PC-3 (cell line): ENCODE measurements around the gene LAMC2. TPM values are rescaled to one million over a fixed set of nuclear protein-coding genes. Genes with fewer than 3 reads are reported as not detected.
A peak's percentile ranks its signal among the peaks of the same experiment; 100 is the strongest.

ENCODE experiments used
- ATAC-seq: fragments of 200-7000 bp; cut with Tn5 transposase; 2 replicates; pipeline ENCODE4 v1.9.1; 2020; ENCODE audit warnings: mild to moderate bottlenecking, moderate library complexity
- BruUV-seq: library from RNA; stranded (reverse); fragments of 400-500 nt; replicated peaks from 2 replicates; lab custom pipeline; 2021; lab: Mats Ljungman, UMichigan
- CTCF ChIA-PET: fragments of 300-600 bp; sonication (Branson Sonifier 250); formaldehyde crosslinking; loops from one replicate; lab custom pipeline; 2022; ENCODE audit warnings: antibody characterized with exemption; lab: Charles Lee
- POLR2A ChIA-PET: fragments of 300-600 bp; sonication (Branson Sonifier 250); formaldehyde crosslinking; loops from one replicate; lab custom pipeline; 2022; ENCODE audit warnings: antibody characterized with exemption; ENCODE audit not compliant: unreplicated experiment; lab: Charles Lee
- DNase-seq: peaks from one replicate; pipeline ENCODE4 v3.0.0-alpha.2; 2015
- H2AFZ ChIP-seq: fragments of 300-600 bp; sonication (generic); 2 replicates; pipeline ENCODE4 v1.6.0; 2016; ENCODE audit warnings: antibody characterized with exemption, low read length
- H3F3A ChIP-seq: fragments of 300-600 bp; sonication (generic); one replicate; pipeline ENCODE4 v1.6.0; 2017; ENCODE audit warnings: antibody characterized with exemption, low read length, control low read depth, mild to moderate bottlenecking; ENCODE audit not compliant: unreplicated experiment
- H3K27ac ChIP-seq: fragments of 300-600 bp; sonication (generic); 2 replicates; pipeline ENCODE4 v1.5.1; 2016; ENCODE audit warnings: mild to moderate bottlenecking, low read length
- H3K27me3 ChIP-seq: fragments of 300-600 bp; sonication (generic); 2 replicates; pipeline ENCODE4 v1.6.1; 2016; ENCODE audit warnings: low read length, mixed read lengths
- H3K36me3 ChIP-seq: fragments of 300-600 bp; sonication (generic); 2 replicates; pipeline ENCODE4 v1.6.1; 2016; ENCODE audit warnings: low read depth, mixed run types, low read length, mixed read lengths
- H3K4me1 ChIP-seq: fragments of 300-600 bp; sonication (generic); 2 replicates; pipeline ENCODE4 v1.5.1; 2016; ENCODE audit warnings: low read length; ENCODE audit not compliant: insufficient read depth
- H3K4me2 ChIP-seq: fragments of 300-600 bp; sonication (generic); 2 replicates; pipeline ENCODE4 v1.6.0; 2016; ENCODE audit warnings: low read length
- H3K4me3 ChIP-seq: fragments of 300-600 bp; sonication (generic); 2 replicates; pipeline ENCODE4 v1.5.1; 2016; ENCODE audit warnings: mild to moderate bottlenecking, low read length, mixed read lengths
- H3K79me2 ChIP-seq: fragments of 300-600 bp; sonication (generic); 2 replicates; pipeline ENCODE4 v1.6.1; 2017; ENCODE audit warnings: low read length, mixed read lengths
- H3K9ac ChIP-seq: fragments of 300-600 bp; sonication (generic); 2 replicates; pipeline ENCODE4 v1.6.0; 2016; ENCODE audit warnings: mild to moderate bottlenecking, low read length
- H3K9me2 ChIP-seq: fragments of 300-600 bp; sonication (generic); replicated peaks from 2 replicates; pipeline ENCODE4 v1.6.1; 2016; ENCODE audit warnings: mixed run types, low read length, mixed read lengths
- H3K9me3 ChIP-seq: fragments of 300-600 bp; sonication (generic); 2 replicates; pipeline ENCODE4 v1.6.1; 2016; ENCODE audit warnings: low read length, mixed read lengths
- H4K20me1 ChIP-seq: fragments of 300-600 bp; sonication (generic); 2 replicates; pipeline ENCODE4 v1.6.1; 2016; ENCODE audit warnings: low read length, mixed read lengths
- EZH2 ChIP-seq: fragments of 300-600 bp; sonication (generic); IDR thresholded peaks from one replicate; pipeline ENCODE4 v1.6.1; 2017; ENCODE audit warnings: antibody characterized with exemption, mild to moderate bottlenecking, low read length; ENCODE audit not compliant: unreplicated experiment
- EZH2phosphoT487 ChIP-seq: fragments of 300-600 bp; sonication (generic); IDR thresholded peaks from 2 replicates; pipeline ENCODE4 v1.6.1; 2018; ENCODE audit warnings: mild to moderate bottlenecking, antibody characterized with exemption, low read length, borderline replicate concordance
- intact Hi-C: fragments of 100-400 bp; cut with micrococcal nuclease; formaldehyde crosslinking; loops from 2 replicates; pipeline ENCODE4 v1.9.0; 2023
- total RNA-seq: library from RNA; depleted of rRNA; stranded (reverse); fragments of >200 nt; gene quantifications from 2 replicates; pipeline ENCODE4 v1.2.3, GENCODE V29; 2014
- TF ChIP-seq, protein P1 (sequence below): fragments of 300-600 bp; sonication (generic); conservative IDR thresholded peaks from 2 replicates; pipeline ENCODE4 v1.5.1; 2017; ENCODE audit warnings: antibody characterized with exemption, low read depth, mild to moderate bottlenecking, low read length

LAMC2 gene
- total RNA-seq, 1 experiment from 2014 or later = 105 TPM

DNA sequence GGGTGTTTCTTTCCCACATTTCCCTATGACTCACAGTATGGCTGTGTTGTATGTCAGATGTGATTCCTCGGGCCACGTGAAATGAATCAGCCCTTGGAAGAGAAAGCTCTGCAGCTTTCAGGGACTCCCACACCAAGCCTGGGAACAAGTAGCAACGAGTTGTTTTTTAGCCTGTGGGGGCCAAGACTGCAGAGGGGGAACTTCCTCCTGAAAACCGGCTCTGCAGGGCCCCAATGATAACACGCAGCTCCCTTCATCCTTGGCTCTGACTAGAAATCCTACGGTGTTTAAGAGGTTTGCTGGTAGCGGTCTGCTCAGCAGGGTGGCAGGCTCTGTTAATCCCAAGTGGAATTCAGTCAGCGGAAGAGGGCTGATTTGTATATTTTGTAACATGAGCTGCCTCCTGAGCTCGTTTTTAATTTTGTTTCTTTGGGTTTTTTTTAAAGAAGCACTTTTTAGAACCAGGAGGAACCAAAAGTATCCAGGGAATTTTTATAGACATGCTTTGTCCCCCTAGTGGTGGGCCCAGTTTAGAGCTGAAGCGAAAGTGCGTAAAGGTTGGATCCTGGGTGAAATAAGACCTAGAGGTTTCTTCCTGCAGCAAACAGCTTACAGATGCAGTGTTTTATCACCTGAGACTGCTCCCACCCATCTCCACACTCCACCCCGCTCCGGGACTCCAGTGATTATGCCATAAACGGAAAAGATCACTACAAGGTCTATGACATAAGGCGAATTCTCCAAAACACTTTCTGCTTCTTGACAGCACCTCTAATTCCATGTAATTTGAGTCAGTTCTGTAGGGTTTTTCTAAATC, 48.8 kb downstream of the LAMC2 start:
- Histone ChIP-seq H3K4me1 (peaks cover 42% of the 10 kb centered on the region), H3F3A (peaks cover 10% of the 10 kb centered on the region), H3K27ac (peak overlapping the region; percentile 99), H3K9ac (peak overlapping the region; percentile 86), H3K4me2 (peak overlapping the region; percentile 78), H3K36me3 (peaks cover 50% of the 10 kb centered on the region), H3K4me3 (peak overlapping the region; percentile 54), H4K20me1 (no peaks in the 10 kb centered on the region), H3K9me3 (no peaks in the 10 kb centered on the region), H3K9me2 (no peaks in the 10 kb centered on the region), H3K27me3 (no peaks in the 10 kb centered on the region), H3K79me2 (no peaks in the 10 kb centered on the region), H2AFZ (peak overlapping the region; percentile 75)
- CTCF ChIA-PET = interaction anchor here (0.6 to 1.2 kb wide), 8 partner anchors 9 to 272 kb away, joined by 3 to 5 read pairs (median 3); no protein-coding TSS in a partner anchor
- no TSS peak for BruUV-seq
- TF ChIP-seq EZH2 = no peak
- TF ChIP-seq, protein P1, sequence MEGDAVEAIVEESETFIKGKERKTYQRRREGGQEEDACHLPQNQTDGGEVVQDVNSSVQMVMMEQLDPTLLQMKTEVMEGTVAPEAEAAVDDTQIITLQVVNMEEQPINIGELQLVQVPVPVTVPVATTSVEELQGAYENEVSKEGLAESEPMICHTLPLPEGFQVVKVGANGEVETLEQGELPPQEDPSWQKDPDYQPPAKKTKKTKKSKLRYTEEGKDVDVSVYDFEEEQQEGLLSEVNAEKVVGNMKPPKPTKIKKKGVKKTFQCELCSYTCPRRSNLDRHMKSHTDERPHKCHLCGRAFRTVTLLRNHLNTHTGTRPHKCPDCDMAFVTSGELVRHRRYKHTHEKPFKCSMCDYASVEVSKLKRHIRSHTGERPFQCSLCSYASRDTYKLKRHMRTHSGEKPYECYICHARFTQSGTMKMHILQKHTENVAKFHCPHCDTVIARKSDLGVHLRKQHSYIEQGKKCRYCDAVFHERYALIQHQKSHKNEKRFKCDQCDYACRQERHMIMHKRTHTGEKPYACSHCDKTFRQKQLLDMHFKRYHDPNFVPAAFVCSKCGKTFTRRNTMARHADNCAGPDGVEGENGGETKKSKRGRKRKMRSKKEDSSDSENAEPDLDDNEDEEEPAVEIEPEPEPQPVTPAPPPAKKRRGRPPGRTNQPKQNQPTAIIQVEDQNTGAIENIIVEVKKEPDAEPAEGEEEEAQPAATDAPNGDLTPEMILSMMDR = peak; percentile 76
- intact Hi-C loops = loop anchor here (1.0 to 10.0 kb wide), 5 partner anchors 74 to 272 kb away; no protein-coding TSS in a partner anchor
- DNase-seq (peak; percentile 90), ATAC-seq (peak; percentile 89)
- POLR2A ChIA-PET = interaction anchor here (0.5 to 0.7 kb wide), 3 partner anchors 10 to 272 kb away, joined by 3 to 9 read pairs (median 4); no protein-coding TSS in a partner anchor

DNA sequence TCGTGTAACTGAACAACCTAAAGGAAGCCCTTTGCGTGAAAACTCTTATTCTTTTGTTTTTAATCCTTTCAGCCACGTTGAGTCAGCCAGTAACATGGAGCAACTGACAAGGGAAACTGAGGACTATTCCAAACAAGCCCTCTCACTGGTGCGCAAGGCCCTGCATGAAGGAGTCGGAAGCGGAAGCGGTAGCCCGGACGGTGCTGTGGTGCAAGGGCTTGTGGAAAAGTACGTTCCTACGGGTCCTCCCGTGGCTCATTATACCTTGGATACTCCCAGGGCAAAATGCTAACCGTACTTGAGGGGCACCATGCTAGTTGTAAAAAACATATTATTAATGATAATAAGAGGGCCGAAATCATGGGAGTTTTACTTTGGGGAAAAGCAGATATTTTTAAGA, 49.4 kb downstream of the LAMC2 start:
- H2AFZ ChIP-seq = no peak overlapping the region
- H3K9me2 ChIP-seq = no peaks in the 10 kb centered on the region
- H3K4me3 ChIP-seq = peak overlapping the region; percentile 54
- ATAC-seq (no peak), DNase-seq (no peak)
- ChIA-PET POLR2A (interaction anchor here (0.5 kb wide), 1 partner anchor 273 kb away, joined by 4 read pairs; no protein-coding TSS in a partner anchor), CTCF (interaction anchor here (0.6 to 1.2 kb wide), 4 partner anchors 10 to 273 kb away, joined by 3 to 5 read pairs (median 4); no protein-coding TSS in a partner anchor)
- peak overlapping the region; percentile 78 for H3K4me2 ChIP-seq
- intact Hi-C loops = loop anchor here (2.0 to 10.0 kb wide), 4 partner anchors 75 to 273 kb away; no protein-coding TSS in a partner anchor
- peaks cover 56% of the 10 kb centered on the region for H3K36me3 ChIP-seq
- H3F3A ChIP-seq = peaks cover 10% of the 10 kb centered on the region
- H3K27ac ChIP-seq = peak overlapping the region; percentile 99
- peaks cover 36% of the 10 kb centered on the region for H3K4me1 ChIP-seq
- no peaks in the 10 kb centered on the region for H3K9me3 ChIP-seq
- H3K9ac ChIP-seq = peak overlapping the region; percentile 86
- BruUV-seq = no TSS peak
- H3K79me2 ChIP-seq = no peaks in the 10 kb centered on the region
- H4K20me1 ChIP-seq = no peaks in the 10 kb centered on the region
- H3K27me3 ChIP-seq = no peaks in the 10 kb centered on the region
- TF ChIP-seq, protein P1 = no peak
- TF ChIP-seq EZH2 (no peak), EZH2phosphoT487 (no peak)
